Liver (tissue), 3 donors: ENCODE data around the gene FAM193A.
"Not testable (repeated sequence)": the region's sequence is repeated elsewhere in the genome, so short reads cannot be mapped to it uniquely, and the experiment has no call there.

Source experiments
- TAF1 ChIP-seq: conservative IDR thresholded peaks from 2 replicates; pipeline ENCODE4 v1.6.1; 2016; ENCODE audit warnings: antibody characterized with exemption, mild to moderate bottlenecking
- TF ChIP-seq, protein P1 (sequence below): fragments of 150-350 bp; IDR thresholded peaks from 2 replicates; pipeline ENCODE4 v1.5.1; 2017; ENCODE audit warnings: improper control_type of control experiment, low read depth, low read length; ENCODE audit not compliant: missing input control
- TF ChIP-seq, protein P2 (sequence below): IDR thresholded peaks from 2 replicates; pipeline ENCODE4 v1.6.1; 2016; ENCODE audit warnings: antibody characterized with exemption
- donor health status: healthy.
- donor health status: healthy.

DNA sequence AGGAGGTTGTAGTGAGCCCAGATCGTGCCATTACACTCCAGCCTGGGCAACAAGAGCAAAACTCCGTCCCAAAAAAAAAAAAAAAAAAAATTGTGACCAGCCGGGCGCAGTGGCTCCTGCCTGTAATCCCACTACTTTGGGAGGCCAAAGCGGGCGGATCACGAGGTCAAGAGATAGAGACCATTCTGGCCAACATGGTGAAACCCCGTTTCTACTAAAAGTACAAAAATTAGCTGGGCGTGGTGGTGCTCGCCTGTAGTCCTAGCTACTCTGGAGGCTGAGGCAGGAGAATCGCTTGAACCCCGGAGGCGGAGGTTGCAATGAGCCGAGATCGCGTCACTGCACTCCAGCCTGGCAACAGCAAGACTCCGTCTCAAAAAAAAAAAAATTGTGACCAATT, 190.4 kb downstream of the FAM193A start:
- TF ChIP-seq, protein P1, sequence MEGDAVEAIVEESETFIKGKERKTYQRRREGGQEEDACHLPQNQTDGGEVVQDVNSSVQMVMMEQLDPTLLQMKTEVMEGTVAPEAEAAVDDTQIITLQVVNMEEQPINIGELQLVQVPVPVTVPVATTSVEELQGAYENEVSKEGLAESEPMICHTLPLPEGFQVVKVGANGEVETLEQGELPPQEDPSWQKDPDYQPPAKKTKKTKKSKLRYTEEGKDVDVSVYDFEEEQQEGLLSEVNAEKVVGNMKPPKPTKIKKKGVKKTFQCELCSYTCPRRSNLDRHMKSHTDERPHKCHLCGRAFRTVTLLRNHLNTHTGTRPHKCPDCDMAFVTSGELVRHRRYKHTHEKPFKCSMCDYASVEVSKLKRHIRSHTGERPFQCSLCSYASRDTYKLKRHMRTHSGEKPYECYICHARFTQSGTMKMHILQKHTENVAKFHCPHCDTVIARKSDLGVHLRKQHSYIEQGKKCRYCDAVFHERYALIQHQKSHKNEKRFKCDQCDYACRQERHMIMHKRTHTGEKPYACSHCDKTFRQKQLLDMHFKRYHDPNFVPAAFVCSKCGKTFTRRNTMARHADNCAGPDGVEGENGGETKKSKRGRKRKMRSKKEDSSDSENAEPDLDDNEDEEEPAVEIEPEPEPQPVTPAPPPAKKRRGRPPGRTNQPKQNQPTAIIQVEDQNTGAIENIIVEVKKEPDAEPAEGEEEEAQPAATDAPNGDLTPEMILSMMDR: not testable (repeated sequence)
- TF ChIP-seq TAF1: not testable (repeated sequence)
- TF ChIP-seq, protein P2, sequence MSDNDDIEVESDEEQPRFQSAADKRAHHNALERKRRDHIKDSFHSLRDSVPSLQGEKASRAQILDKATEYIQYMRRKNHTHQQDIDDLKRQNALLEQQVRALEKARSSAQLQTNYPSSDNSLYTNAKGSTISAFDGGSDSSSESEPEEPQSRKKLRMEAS: not testable (repeated sequence)
